HL-60 (cell line): Measurements from ENCODE around the gene CANT1.

ENCODE experiments used
- GABPA ChIP-seq: IDR thresholded peaks from 2 replicates; pipeline ENCODE4 v1.6.1; 2012; ENCODE audit warnings: low read depth
- POLR2AphosphoS5 ChIP-seq: IDR thresholded peaks from 2 replicates; pipeline ENCODE4 v1.6.1; 2012; ENCODE audit warnings: low read depth
- SPI1 ChIP-seq: IDR thresholded peaks from 2 replicates; pipeline ENCODE4 v1.6.1; 2012; ENCODE audit warnings: low read depth, mild to moderate bottlenecking, borderline replicate concordance
- TF ChIP-seq, protein P1 (sequence below): IDR thresholded peaks from one replicate; pipeline ENCODE4 v1.5.1; 2011; ENCODE audit warnings: low read length, control low read depth, inconsistent platforms; ENCODE audit not compliant: insufficient read depth
- TF ChIP-seq, protein P2 (sequence below): IDR thresholded peaks from 2 replicates; pipeline ENCODE4 v1.6.1; 2012; ENCODE audit warnings: low read depth; ENCODE audit not compliant: insufficient replicate concordance

GRCh38 chr17:78965491-78965924, 44.1 kb downstream of the CANT1 start:
- TF ChIP-seq, protein P1, sequence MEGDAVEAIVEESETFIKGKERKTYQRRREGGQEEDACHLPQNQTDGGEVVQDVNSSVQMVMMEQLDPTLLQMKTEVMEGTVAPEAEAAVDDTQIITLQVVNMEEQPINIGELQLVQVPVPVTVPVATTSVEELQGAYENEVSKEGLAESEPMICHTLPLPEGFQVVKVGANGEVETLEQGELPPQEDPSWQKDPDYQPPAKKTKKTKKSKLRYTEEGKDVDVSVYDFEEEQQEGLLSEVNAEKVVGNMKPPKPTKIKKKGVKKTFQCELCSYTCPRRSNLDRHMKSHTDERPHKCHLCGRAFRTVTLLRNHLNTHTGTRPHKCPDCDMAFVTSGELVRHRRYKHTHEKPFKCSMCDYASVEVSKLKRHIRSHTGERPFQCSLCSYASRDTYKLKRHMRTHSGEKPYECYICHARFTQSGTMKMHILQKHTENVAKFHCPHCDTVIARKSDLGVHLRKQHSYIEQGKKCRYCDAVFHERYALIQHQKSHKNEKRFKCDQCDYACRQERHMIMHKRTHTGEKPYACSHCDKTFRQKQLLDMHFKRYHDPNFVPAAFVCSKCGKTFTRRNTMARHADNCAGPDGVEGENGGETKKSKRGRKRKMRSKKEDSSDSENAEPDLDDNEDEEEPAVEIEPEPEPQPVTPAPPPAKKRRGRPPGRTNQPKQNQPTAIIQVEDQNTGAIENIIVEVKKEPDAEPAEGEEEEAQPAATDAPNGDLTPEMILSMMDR, result no peak
- TF ChIP-seq POLR2AphosphoS5, result no peak
- TF ChIP-seq, protein P2, sequence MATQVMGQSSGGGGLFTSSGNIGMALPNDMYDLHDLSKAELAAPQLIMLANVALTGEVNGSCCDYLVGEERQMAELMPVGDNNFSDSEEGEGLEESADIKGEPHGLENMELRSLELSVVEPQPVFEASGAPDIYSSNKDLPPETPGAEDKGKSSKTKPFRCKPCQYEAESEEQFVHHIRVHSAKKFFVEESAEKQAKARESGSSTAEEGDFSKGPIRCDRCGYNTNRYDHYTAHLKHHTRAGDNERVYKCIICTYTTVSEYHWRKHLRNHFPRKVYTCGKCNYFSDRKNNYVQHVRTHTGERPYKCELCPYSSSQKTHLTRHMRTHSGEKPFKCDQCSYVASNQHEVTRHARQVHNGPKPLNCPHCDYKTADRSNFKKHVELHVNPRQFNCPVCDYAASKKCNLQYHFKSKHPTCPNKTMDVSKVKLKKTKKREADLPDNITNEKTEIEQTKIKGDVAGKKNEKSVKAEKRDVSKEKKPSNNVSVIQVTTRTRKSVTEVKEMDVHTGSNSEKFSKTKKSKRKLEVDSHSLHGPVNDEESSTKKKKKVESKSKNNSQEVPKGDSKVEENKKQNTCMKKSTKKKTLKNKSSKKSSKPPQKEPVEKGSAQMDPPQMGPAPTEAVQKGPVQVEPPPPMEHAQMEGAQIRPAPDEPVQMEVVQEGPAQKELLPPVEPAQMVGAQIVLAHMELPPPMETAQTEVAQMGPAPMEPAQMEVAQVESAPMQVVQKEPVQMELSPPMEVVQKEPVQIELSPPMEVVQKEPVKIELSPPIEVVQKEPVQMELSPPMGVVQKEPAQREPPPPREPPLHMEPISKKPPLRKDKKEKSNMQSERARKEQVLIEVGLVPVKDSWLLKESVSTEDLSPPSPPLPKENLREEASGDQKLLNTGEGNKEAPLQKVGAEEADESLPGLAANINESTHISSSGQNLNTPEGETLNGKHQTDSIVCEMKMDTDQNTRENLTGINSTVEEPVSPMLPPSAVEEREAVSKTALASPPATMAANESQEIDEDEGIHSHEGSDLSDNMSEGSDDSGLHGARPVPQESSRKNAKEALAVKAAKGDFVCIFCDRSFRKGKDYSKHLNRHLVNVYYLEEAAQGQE, result no peak
- no peak for TF ChIP-seq GABPA
- no peak for TF ChIP-seq SPI1
